Lower lobe of right lung (tissue), 2 donors: ENCODE data around the gene GKAP1. TPM values are rescaled to one million over a fixed set of nuclear protein-coding genes. Genes with fewer than 3 reads are reported as not detected.

Experiments used
- ATAC-seq, 2 donors: fragments of 200-7000 bp; cut with Tn5 transposase; one replicate each; pipeline ENCODE4 v1.9.1; 2020 to 2022; ENCODE audit warnings: mild to moderate bottlenecking in 2 of 2, moderate library complexity in 2 of 2
- DNase-seq: peaks from one replicate; pipeline ENCODE4 v3.0.0-alpha.2; 2020
- H3K27ac ChIP-seq: fragments of 200-600 bp; one replicate; pipeline ENCODE4 v1.8.0; 2022
- H3K27me3 ChIP-seq: fragments of 200-600 bp; one replicate; pipeline ENCODE4 v1.8.0; 2022; ENCODE audit warnings: low read depth
- H3K36me3 ChIP-seq: fragments of 200-600 bp; one replicate; pipeline ENCODE4 v1.8.0; 2022; ENCODE audit warnings: mild to moderate bottlenecking
- H3K4me1 ChIP-seq: fragments of 200-600 bp; one replicate; pipeline ENCODE4 v1.8.0; 2022
- H3K4me3 ChIP-seq: fragments of 200-600 bp; one replicate; pipeline ENCODE4 v1.8.0; 2022; ENCODE audit warnings: mild to moderate bottlenecking
- H3K9me3 ChIP-seq: fragments of 200-600 bp; one replicate; pipeline ENCODE4 v1.8.0; 2022
- CTCF ChIP-seq: fragments of 200-600 bp; IDR thresholded peaks from one replicate; pipeline ENCODE4 v1.8.0; 2022; ENCODE audit warnings: antibody characterized with exemption, mild to moderate bottlenecking
- intact Hi-C: fragments of 100-400 bp; cut with DNase I; formaldehyde crosslinking; loops from one replicate; pipeline ENCODE4 v1.11.0; 2022
- total RNA-seq: library from RNA; stranded (reverse); fragmentation: NEBNext Ultra II Directional; extraction: Animal tissue kit (Norgen Biotek cat#: 25700); gene quantifications from one replicate; pipeline ENCODE4 v1.2.1, GENCODE V29; 2021
- donor health status: DM: no; HTN: yes; CAD: no; lungs with severe emphysema.

GKAP1 gene
- total RNA-seq, 1 donor from 2014 or later = 5.8 TPM

GRCh38 chr9:83701769-83702168 is 115.8 kb downstream of the GKAP1 start:
- Histone ChIP-seq H3K36me3 (no peaks in the 10 kb centered on the region), H3K27me3 (no peaks in the 10 kb centered on the region), H3K4me3 (no peak overlapping the region), H3K4me1 (peaks cover 40% of the 10 kb centered on the region), H3K27ac (no peak overlapping the region), H3K9me3 (no peaks in the 10 kb centered on the region)
- DNase-seq = no peak
- TF ChIP-seq CTCF = no peak
- intact Hi-C loops = no loop called here
- peak in 1 of 2 donors; percentile 32 for ATAC-seq

DNA sequence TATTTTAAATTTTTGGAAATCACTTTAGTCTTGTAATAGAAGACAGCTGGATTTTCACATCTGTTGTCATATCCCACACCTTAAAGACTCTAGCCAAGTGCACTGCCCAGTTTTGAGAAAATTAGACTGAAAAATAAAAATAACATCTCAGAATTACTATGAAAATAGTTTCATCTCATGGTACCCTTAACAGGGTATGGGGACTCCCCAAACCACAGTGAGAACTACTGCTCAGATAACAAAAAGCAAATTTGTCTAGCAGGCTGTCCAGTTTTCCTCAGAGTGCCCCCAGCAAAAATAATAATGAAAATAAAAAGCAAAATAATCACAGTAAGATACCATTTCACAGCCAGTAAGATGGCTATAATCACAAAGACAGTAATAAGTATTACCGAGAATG is 116.3 kb downstream of the GKAP1 start:
- Histone ChIP-seq H3K27ac (no peak overlapping the region), H3K4me1 (peaks cover 42% of the 10 kb centered on the region), H3K36me3 (no peaks in the 10 kb centered on the region), H3K4me3 (no peak overlapping the region), H3K9me3 (no peaks in the 10 kb centered on the region), H3K27me3 (no peaks in the 10 kb centered on the region)
- no peak for TF ChIP-seq CTCF
- DNase-seq = no peak
- ATAC-seq = no peak
- intact Hi-C loops = no loop called here

GRCh38 chr9:83699615-83700014 is 118.0 kb downstream of the GKAP1 start:
- no peak overlapping the region for H3K27ac ChIP-seq
- intact Hi-C loops = no loop called here
- no peaks in the 10 kb centered on the region for H3K27me3 ChIP-seq
- ATAC-seq (no peak), DNase-seq (no peak)
- TF ChIP-seq CTCF = no peak
- H3K9me3 ChIP-seq = no peaks in the 10 kb centered on the region
- H3K36me3 ChIP-seq = no peaks in the 10 kb centered on the region
- H3K4me3 ChIP-seq = no peak overlapping the region
- H3K4me1 ChIP-seq = peaks cover 36% of the 10 kb centered on the region

- intact Hi-C loops = no loop called here
- no peak overlapping the region for H3K4me3 ChIP-seq
- no peak overlapping the region for H3K27ac ChIP-seq
- no peaks in the 10 kb centered on the region for H3K9me3 ChIP-seq
- H3K27me3 ChIP-seq = no peaks in the 10 kb centered on the region
- TF ChIP-seq CTCF = no peak
- no peak for DNase-seq
- peaks cover 41% of the 10 kb centered on the region for H3K4me1 ChIP-seq
- no peak for ATAC-seq
- H3K36me3 ChIP-seq = no peaks in the 10 kb centered on the region
Measured at GRCh38 chr9:83698976-83699585, 118.5 kb downstream of the GKAP1 start.

- no peak for ATAC-seq
- DNase-seq = no peak
- Histone ChIP-seq H3K4me3 (no peak overlapping the region), H3K27ac (no peak overlapping the region), H3K27me3 (no peaks in the 10 kb centered on the region), H3K4me1 (peaks cover 35% of the 10 kb centered on the region), H3K36me3 (no peaks in the 10 kb centered on the region), H3K9me3 (no peaks in the 10 kb centered on the region)
- intact Hi-C loops = no loop called here
- no peak for TF ChIP-seq CTCF
Measured at GRCh38 chr9:83691492-83691891, 126.1 kb downstream of the GKAP1 start.

Other genes starting within 250 kb of the GKAP1 start
- 4.2 TPM for gene IDNK, start 194.6 kb downstream of the GKAP1 start, total RNA-seq
- gene UBQLN1, start 109.8 kb downstream of the GKAP1 start, total RNA-seq = 88.4 TPM
- gene KIF27, start 103.7 kb upstream of the GKAP1 start, total RNA-seq = 10.4 TPM
- gene HNRNPK, start 162.4 kb upstream of the GKAP1 start, total RNA-seq = 390 TPM
- gene RMI1, start 163.0 kb upstream of the GKAP1 start, total RNA-seq = 6.7 TPM